Measurements from ENCODE around the gene CYP24A1.
A peak's percentile ranks its signal among the peaks of the same experiment; 100 is the strongest.

The CYP24A1 gene

DNA sequence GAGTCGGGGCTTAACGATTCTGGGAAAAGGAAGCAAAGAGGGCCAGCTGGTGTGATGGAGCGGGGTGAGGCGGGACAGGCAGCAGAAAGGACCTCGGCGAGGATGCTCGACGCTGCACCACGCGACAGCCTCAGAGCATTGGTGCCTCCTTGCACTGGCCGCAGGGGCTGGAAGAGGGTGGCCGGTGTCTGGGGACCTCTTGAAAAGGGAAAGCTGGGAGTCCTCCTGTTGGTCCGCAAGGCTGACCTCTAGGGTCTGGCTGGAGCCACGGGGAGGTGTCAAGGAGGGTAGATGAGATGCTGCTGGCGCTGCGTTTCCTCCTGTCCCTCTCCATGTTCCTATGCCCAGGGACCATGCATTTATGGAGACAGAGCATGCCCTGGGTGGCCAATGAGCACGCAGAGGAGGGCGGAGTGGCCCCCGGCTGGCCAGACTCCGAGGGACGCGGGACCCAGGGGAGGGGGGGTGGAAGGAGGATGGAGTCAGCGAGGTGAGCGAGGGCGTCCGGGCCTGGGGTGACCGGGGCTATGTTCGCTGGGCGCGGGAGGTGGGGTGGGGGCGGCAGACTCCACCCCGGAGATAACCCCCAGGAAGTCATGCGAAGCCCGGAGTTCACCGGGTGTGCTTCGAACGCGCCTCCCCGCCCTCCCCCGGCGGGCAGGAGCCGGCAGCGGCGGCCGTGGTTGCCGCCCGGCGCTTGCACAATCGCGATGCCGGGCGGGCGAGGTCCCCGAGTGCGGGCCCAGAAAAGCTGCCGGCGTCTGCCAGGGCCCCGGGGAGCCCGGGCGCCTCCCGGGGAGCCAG is at the start of gene CYP24A1:
Gene CYP24A1, minus strand, starts transcription at position 334 of the 804 bp plus-strand sequence. CDS start 407 bp downstream, outside the sequence.
- peak; percentile 53 for DNase-seq (ENCODE audit: low read depth)
- TF ChIP-seq, protein P1, sequence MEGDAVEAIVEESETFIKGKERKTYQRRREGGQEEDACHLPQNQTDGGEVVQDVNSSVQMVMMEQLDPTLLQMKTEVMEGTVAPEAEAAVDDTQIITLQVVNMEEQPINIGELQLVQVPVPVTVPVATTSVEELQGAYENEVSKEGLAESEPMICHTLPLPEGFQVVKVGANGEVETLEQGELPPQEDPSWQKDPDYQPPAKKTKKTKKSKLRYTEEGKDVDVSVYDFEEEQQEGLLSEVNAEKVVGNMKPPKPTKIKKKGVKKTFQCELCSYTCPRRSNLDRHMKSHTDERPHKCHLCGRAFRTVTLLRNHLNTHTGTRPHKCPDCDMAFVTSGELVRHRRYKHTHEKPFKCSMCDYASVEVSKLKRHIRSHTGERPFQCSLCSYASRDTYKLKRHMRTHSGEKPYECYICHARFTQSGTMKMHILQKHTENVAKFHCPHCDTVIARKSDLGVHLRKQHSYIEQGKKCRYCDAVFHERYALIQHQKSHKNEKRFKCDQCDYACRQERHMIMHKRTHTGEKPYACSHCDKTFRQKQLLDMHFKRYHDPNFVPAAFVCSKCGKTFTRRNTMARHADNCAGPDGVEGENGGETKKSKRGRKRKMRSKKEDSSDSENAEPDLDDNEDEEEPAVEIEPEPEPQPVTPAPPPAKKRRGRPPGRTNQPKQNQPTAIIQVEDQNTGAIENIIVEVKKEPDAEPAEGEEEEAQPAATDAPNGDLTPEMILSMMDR (IDR thresholded peaks at IDR 0.05; ENCODE audit: insufficient read depth, low read depth, low read length, missing control alignments) = no peak
- H3K4me3 ChIP-seq (ENCODE audit: low read length) = peak within 1 kb of the TSS; percentile 10

DNA sequence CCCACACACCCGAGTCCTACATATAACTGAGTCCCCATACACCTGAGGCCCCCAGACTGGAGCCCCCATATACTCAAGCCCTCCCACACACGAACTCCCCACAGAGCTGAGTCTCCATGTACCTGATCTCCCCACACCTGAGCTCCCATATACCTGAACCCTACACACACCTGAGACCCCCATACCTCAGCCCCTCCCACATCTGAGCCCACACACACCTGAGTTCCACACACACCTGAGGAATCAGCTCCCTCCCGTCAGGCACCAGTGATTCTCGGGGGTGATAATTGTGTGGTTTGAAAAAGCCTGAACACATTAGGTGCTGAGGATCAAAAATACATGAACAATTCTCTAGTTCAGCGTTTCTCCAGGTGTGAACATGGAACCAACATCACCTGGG is 49.5 kb upstream of the CYP24A1 start:
- no peak for DNase-seq (ENCODE audit: low read depth)
- H3K4me3 ChIP-seq (ENCODE audit: low read length) = no peak overlapping the region
- TF ChIP-seq, protein P1 (IDR thresholded peaks at IDR 0.05; ENCODE audit: insufficient read depth, low read depth, low read length, missing control alignments) = no peak

DNA sequence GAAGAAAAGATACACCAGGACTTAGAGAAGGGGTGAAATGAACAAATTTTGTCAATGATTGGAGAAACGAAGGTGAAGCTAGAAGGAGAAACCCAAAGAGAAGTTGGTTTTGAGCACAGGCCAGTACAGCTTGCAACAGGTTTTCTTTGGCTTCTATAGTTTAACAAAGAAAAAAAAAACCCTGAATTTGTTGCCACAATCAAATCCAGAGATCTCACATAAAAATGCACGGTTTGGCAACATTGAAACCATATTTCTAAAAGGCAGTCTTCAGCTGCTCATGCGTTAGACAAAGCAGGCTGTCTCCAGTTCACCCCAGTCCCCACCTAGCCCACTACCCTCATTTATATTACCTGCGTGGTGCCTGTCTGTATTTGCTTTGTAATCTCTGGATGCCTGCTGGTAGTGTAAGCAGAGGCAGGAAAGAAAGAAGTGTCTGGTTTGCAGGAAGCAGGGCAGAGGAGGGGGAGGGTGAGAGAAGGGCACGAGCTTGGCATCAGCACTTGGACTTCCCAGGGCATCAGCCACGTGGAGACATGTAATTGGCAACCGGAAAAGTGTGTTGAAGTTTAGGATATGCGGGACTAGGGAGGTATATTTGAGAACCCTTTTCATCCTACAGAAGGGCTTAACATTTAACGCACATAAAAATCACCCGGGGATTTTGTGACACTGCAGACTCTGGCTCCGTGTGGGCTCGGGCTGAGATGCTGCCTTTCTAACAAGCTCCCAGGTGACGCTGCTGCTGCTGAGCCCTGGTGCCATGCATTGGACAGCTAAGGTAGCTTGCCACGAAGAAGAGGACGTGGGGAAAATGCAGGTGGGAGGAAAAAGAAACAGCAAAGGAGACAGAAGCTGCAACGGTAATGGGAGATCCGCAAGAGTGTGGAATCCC is 48.5 kb upstream of the CYP24A1 start:
- H3K4me3 ChIP-seq (ENCODE audit: low read length) = no peak overlapping the region
- TF ChIP-seq, protein P1 (IDR thresholded peaks at IDR 0.05; ENCODE audit: insufficient read depth, low read depth, low read length, missing control alignments) = no peak
- DNase-seq (ENCODE audit: low read depth) = no peak

DNA sequence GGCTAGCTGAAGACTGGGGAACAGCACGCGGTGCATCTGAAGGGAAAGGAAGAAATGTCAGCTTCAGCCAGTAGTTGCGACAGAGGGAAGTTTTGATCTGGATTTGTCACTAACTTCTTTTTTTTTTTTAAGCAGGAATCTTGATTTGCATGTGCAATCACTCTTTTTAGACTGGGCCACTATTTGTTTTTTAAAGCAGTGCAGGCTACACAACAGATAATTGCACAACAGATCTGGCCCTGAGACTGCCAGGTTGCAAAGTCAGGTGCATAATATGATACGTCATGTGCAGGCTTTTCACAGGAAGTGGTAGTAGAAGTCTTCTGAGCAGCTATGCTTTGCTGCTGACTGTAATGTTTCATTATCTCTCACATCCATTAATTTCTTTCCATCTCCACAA is 47.6 kb upstream of the CYP24A1 start:
- no peak overlapping the region for H3K4me3 ChIP-seq (ENCODE audit: low read length)
- peak; percentile 69 for DNase-seq (ENCODE audit: low read depth)
- TF ChIP-seq, protein P1 (IDR thresholded peaks at IDR 0.05; ENCODE audit: insufficient read depth, low read depth, low read length, missing control alignments) = no peak

DNA sequence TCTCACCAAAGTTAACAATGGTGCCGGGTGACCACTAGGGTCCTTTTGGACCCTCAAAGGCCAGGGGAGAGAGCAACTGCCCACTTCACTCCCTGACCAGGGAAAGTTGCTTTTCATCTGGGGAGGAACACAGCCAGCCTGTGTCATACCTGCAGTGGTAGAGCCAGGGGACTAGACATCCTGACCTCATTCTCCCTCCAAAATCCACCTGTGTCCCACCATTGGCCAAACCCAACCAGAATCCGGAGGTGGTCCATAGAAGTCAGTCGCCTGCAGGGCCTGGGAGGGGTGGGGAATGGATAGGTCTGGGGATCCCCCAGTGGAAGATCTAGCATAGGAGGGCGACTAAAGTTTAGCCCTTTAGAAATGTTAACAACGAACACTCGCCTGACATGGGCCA is 46.9 kb upstream of the CYP24A1 start:
- TF ChIP-seq, protein P1 (IDR thresholded peaks at IDR 0.05; ENCODE audit: insufficient read depth, low read depth, low read length, missing control alignments) = no peak
- no peak for DNase-seq (ENCODE audit: low read depth)
- H3K4me3 ChIP-seq (ENCODE audit: low read length) = no peak overlapping the region

DNA sequence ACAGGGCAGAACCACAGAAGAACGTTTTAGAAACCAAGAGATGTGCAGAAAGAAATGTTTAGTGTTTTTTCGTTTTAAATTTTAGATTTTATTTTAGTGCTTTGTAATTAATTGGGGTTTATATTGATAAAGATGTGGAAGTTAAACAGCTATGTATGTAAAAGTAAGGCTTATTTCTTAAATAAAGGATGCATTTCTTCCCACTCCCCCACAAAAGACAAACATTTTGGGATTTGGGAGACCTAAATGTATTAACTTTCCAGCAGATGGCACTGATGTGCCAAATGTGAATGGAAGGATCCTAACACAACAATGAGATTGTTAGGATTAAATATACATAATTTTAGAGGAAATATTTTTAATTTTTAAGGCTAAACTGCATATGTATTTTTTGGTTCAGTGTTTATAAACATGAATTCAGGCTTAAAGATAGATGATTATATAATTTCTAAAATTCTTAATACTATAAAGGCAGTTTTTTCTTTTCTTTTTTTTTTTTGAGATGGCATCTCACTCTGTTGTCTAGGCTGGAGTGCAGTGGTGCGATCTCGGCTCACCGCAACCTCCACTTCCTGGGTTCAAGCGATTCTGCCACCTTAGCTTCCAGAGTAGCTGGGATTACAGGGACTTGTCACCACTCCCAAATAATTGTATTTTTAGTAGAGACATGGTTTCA is 46.1 kb upstream of the CYP24A1 start:
- peak; percentile 61 for DNase-seq (ENCODE audit: low read depth)

More for the DNA sequence above, 46.1 kb upstream of the CYP24A1 start:
- H3K4me3 ChIP-seq (ENCODE audit: low read length) = no peak overlapping the region
- TF ChIP-seq, protein P1 (IDR thresholded peaks at IDR 0.05; ENCODE audit: insufficient read depth, low read depth, low read length, missing control alignments) = peak; percentile 56

Data from epithelial cell of esophagus (primary cell).